ENCODE data around the gene SYT4.
"Not testable (repeated sequence)": the region's sequence is repeated elsewhere in the genome, so short reads cannot be mapped to it uniquely, and the experiment has no call there.

Gene SYT4, protein sequence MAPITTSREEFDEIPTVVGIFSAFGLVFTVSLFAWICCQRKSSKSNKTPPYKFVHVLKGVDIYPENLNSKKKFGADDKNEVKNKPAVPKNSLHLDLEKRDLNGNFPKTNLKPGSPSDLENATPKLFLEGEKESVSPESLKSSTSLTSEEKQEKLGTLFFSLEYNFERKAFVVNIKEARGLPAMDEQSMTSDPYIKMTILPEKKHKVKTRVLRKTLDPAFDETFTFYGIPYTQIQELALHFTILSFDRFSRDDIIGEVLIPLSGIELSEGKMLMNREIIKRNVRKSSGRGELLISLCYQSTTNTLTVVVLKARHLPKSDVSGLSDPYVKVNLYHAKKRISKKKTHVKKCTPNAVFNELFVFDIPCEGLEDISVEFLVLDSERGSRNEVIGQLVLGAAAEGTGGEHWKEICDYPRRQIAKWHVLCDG

DNA sequence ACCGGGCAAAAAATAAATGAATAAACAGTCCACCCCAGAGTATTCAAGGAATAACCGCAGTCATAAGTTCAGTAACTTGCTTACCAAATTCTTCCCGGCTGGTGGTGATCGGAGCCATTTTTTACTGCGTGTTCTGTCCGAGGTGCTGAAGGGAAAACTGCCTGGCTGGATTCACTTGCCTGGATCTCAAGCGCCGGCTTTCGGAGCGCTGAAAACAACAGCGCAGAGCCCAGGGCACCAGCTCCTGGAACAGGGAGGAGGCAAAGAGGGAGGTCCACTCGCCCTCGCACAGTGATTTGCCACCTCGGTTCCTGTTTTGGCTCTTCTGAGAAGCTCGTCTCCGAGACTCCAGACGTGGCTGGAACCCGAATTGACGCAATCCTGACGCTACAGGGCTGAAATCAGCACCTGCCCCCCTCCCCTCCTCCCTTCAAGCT is at the start of gene SYT4:
Gene SYT4 (minus strand): TSS at position 327 of the 437 bp plus-strand sequence. CDS start 209 bp downstream, at position 118.
- DNase-seq, result no peak

DNA sequence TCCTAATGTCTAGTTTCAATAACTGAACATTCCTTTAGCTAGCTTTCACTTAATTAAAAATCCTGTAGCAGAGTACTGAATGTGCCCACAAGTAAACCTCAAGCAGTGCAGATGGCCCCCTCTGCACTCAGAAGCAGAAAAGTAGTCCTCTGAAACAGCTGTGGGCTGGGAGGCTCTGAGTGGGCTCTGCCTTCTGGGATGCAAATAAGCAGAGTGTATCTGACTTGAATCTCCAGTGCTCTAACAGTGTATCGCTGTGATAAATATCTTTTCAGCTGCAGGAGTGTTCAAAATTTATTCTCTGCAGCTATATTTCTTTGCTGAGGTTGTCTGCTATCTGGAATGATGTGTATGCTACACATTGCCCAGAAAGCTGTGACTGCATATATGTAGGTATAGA is 44.8 kb upstream of the SYT4 start:
- DNase-seq, result no peak

- no peak for DNase-seq
Measured at GRCh38 chr18:43314941-43315340, 37.7 kb upstream of the SYT4 start.

- DNase-seq, result no peak
Measured at GRCh38 chr18:43312891-43313290, 35.6 kb upstream of the SYT4 start.

GRCh38 chr18:43310239-43310638 is 32.9 kb upstream of the SYT4 start:
- no peak for DNase-seq

- no peak for DNase-seq
Measured at GRCh38 chr18:43303376-43303775, 26.1 kb upstream of the SYT4 start.

GRCh38 chr18:43286187-43286586 is 8.9 kb upstream of the SYT4 start:
- DNase-seq, result not testable (repeated sequence)

- DNase-seq, result no peak
Measured at GRCh38 chr18:43283299-43283698, 6.0 kb upstream of the SYT4 start.

DNA sequence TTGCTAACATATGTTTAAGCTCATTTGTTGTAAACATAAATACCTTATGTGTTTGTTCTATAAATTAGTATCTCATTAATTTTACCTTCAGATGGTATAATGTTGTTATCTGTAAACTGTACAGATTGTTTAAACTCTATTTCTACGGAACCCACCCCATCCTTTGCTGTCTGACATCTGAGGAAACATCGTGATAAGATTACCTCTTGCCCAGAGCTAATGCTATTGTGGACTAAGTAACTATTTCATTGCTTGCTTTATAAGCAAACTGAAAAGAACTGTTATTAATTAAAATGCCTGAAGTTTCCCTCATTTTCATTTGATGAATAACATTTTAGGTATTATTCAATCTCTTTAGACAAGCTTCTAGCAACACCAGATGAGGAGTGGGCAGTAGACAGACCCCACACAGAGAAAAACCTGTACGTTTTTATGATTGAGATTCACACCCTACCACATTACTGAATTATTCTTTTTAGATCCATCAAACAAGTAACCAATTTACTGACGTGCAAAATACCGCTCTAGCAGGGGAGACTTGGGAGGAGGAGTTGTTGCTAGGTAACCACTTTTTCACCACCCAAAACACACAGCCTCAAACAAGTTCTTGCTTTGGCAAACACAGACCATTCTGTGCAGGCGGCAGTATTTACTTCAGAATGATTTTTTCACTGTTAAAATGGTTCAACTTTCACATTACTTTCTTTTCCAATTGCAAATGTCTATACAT is 1.9 kb upstream of the SYT4 start:
- DNase-seq, result no peak

DNA sequence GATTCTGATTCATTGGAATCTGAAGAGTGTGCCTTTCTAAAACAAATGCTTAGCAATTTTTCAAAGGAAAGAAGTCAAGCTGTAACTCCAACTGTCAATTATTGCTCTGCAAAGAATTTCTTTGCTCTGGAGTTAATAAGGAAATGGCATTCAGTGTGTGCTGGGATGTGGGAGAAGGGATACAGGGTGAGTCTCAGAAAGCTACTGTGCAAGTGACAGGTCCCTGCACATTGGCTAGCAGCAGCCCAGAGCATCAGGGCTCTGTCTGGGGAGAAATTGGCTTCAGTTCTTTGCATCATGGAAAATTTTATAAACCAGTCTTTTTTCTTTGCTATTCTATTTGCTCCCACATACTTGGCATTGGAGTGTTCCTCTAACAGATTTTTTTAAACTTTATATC is 1.1 kb upstream of the SYT4 start:
- DNase-seq, result no peak

- no peak for DNase-seq
Measured at GRCh38 chr18:43276491-43276890, 799 bp downstream of the SYT4 start.

DNA sequence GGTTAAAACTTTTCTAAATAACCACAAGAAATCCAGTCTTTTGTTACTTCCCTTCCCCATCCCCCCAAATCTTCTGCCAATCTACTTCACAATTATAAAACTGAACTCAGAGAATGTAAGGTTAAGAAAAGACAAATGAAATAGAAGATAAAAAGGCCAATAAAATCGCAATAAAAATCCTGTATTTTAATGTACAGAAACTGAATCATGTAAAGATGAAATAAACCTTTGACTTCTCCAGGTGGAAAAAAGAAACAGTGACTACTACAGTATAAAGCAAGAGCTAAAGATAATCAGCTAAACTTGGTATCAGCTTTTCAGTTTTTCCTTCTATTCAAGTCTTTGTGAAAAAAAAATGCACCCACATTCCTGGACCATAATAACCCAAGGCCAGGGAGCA is 1.7 kb downstream of the SYT4 start:
- DNase-seq, result no peak

- DNase-seq, result no peak
Measured at GRCh38 chr18:43274526-43274925, 2.8 kb downstream of the SYT4 start.

GRCh38 chr18:43271593-43272432 is 5.5 kb downstream of the SYT4 start:
- no peak for DNase-seq

- DNase-seq, result no peak
Measured at GRCh38 chr18:43267818-43268217, 9.5 kb downstream of the SYT4 start.

GRCh38 chr18:43265465-43265864 is 11.8 kb downstream of the SYT4 start:
- DNase-seq, result no peak

- DNase-seq, result no peak
Measured at GRCh38 chr18:43248610-43249249, 28.6 kb downstream of the SYT4 start.

DNA sequence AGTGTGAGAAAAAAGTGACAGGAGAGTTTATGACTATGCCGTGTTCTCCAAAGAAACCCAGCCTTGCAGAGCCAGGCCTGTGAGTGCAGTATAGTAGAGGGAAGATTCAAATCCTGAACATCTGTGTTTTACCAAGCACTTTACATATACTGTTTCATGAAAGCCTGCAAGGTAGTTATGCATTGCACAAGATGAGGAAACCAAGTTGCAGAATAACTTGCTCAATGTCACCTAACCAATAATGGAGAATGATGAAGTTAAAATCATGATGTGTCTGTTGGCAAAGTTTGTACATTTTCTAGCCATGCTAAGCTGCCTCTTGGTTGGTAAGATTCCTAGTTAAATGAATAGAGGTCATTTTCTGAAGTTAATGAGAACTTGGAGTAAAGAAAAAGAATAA is 29.3 kb downstream of the SYT4 start:
- no peak for DNase-seq

- DNase-seq, result no peak
Measured at GRCh38 chr18:43238429-43238828, 38.9 kb downstream of the SYT4 start.

- DNase-seq, result no peak
Measured at GRCh38 chr18:43236921-43237320, 40.4 kb downstream of the SYT4 start.

DNA sequence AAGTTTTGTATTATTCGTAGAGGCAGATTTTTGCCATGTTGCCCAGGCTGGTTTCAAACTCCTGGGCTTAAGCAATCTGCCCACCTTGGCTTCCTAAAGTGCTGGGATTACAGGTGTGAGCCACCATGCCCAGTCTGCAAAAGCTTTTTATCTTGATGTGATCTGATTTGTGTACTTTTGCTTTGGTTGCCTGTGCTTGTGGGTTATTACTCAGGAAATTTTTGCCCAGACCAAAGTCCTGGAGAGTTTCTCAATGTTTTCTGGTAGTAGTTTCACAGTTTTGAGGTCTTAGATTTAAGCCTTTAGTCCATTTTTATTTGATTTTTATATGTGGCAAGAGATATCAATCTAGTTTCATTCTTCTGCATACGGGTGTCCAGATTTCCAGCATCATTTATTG is 42.4 kb downstream of the SYT4 start:
- no peak for DNase-seq

GRCh38 chr18:43222501-43222900 is 54.8 kb downstream of the SYT4 start:
- DNase-seq, result no peak

- DNase-seq, result no peak
Measured at GRCh38 chr18:43220691-43221090, 56.6 kb downstream of the SYT4 start.

Measured in activated CD4-positive, alpha-beta T cell treated with anti-CD3 and anti-CD28 coated beads, Interleukin-2, amount 50 U/mL, for 4 hours (primary cell).